ENCODE measurements around the gene S100G.
"Not testable (repeated sequence)": the region's sequence is repeated elsewhere in the genome, so short reads cannot be mapped to it uniquely, and the experiment has no call there.

- not testable (repeated sequence) for TF ChIP-seq CTCF (conservative IDR thresholded peaks at IDR 0.05); ZFX (IDR thresholded peaks at IDR 0.05)
These were observed 39.3 kb upstream of the S100G start for GRCh38 chrX:16610654-16611053.
